Ishikawa (cell line): ENCODE measurements around the gene NECTIN1.

Experiments used
- CEBPB ChIP-seq: IDR thresholded peaks from 2 replicates; pipeline ENCODE4 v1.6.1; 2012
- FOXM1 ChIP-seq: IDR thresholded peaks from 2 replicates; pipeline ENCODE4 v1.6.1; 2012; ENCODE audit warnings: low read depth, borderline replicate concordance
- NFIC ChIP-seq: IDR thresholded peaks from 2 replicates; pipeline ENCODE4 v1.6.1; 2012
- RAD21 ChIP-seq: IDR thresholded peaks from 2 replicates; pipeline ENCODE4 v1.6.1; 2012; ENCODE audit warnings: low read depth
- TAF1 ChIP-seq: IDR thresholded peaks from 2 replicates; pipeline ENCODE4 v1.6.1; 2012; ENCODE audit warnings: low read depth, mild to moderate bottlenecking
- TCF12 ChIP-seq: IDR thresholded peaks from 2 replicates; pipeline ENCODE4 v1.6.1; 2012; ENCODE audit warnings: low read depth
- ZBTB7A ChIP-seq: IDR thresholded peaks from 2 replicates; pipeline ENCODE4 v1.6.1; 2012; ENCODE audit warnings: low read depth
- TF ChIP-seq, protein P1 (sequence below): IDR thresholded peaks from 2 replicates; pipeline ENCODE4 v1.6.1; 2012
- TF ChIP-seq, protein P2 (sequence below): IDR thresholded peaks from 2 replicates; pipeline ENCODE4 v1.6.1; 2012; ENCODE audit warnings: low read depth, mild to moderate bottlenecking

NECTIN1 gene

DNA sequence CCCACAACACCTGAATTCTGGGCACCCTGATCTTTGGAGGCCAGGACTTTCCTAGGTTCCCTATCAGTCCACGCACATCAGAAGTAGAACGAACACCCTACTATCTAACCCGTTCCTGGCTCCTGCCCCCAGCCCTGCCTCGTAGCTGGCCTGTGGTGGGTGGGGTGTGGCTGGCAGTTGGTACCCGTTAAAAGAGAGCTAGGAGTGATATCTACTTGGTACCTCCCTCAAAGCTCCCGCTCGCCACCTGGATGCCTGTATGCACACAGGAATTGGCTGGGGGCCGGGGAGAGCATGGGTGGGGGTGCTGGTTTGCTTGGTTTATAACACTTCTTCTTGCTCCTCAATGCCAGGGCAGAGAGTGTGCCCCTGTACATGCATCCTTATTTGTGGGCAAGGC, 14.0 kb upstream of the NECTIN1 start:
- no peak for TF ChIP-seq CEBPB
- no peak for TF ChIP-seq TAF1
- no peak for TF ChIP-seq TCF12
- TF ChIP-seq, protein P1, sequence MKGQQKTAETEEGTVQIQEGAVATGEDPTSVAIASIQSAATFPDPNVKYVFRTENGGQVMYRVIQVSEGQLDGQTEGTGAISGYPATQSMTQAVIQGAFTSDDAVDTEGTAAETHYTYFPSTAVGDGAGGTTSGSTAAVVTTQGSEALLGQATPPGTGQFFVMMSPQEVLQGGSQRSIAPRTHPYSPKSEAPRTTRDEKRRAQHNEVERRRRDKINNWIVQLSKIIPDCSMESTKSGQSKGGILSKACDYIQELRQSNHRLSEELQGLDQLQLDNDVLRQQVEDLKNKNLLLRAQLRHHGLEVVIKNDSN: no peak
- TF ChIP-seq, protein P2, sequence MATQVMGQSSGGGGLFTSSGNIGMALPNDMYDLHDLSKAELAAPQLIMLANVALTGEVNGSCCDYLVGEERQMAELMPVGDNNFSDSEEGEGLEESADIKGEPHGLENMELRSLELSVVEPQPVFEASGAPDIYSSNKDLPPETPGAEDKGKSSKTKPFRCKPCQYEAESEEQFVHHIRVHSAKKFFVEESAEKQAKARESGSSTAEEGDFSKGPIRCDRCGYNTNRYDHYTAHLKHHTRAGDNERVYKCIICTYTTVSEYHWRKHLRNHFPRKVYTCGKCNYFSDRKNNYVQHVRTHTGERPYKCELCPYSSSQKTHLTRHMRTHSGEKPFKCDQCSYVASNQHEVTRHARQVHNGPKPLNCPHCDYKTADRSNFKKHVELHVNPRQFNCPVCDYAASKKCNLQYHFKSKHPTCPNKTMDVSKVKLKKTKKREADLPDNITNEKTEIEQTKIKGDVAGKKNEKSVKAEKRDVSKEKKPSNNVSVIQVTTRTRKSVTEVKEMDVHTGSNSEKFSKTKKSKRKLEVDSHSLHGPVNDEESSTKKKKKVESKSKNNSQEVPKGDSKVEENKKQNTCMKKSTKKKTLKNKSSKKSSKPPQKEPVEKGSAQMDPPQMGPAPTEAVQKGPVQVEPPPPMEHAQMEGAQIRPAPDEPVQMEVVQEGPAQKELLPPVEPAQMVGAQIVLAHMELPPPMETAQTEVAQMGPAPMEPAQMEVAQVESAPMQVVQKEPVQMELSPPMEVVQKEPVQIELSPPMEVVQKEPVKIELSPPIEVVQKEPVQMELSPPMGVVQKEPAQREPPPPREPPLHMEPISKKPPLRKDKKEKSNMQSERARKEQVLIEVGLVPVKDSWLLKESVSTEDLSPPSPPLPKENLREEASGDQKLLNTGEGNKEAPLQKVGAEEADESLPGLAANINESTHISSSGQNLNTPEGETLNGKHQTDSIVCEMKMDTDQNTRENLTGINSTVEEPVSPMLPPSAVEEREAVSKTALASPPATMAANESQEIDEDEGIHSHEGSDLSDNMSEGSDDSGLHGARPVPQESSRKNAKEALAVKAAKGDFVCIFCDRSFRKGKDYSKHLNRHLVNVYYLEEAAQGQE: no peak

DNA sequence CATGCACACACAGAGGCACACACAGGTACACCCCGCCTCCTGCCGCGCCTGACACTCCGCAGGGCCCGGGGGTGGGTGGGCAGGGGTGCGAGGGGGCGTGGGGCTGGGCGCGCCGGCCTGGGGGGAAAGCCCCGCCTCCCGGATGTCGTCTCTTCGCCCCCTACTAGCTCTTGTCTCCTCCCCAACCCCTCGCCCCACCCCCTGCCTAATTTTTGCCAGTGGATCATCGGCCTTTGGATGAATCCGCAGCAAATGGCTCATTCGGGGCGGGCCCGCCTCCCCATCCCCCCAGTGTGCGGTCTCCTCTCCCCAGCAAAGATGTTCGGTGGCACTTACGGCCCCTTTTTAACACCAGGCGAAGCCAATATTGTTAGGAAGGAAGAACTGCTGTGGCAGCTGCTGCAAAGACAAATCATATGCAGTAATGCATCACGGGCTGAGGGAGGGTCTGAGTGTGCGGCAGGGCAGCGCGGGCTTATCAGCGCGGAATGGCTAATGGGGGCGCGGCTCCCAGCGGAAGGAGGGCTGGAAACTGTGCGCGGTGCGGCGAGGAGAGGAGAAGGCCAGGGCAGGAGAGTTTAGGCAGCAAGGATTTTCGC, 13.4 kb upstream of the NECTIN1 start:
- TF ChIP-seq, protein P2: no peak
- TF ChIP-seq CEBPB (no peak), TAF1 (no peak)
- TF ChIP-seq, protein P1: no peak

DNA sequence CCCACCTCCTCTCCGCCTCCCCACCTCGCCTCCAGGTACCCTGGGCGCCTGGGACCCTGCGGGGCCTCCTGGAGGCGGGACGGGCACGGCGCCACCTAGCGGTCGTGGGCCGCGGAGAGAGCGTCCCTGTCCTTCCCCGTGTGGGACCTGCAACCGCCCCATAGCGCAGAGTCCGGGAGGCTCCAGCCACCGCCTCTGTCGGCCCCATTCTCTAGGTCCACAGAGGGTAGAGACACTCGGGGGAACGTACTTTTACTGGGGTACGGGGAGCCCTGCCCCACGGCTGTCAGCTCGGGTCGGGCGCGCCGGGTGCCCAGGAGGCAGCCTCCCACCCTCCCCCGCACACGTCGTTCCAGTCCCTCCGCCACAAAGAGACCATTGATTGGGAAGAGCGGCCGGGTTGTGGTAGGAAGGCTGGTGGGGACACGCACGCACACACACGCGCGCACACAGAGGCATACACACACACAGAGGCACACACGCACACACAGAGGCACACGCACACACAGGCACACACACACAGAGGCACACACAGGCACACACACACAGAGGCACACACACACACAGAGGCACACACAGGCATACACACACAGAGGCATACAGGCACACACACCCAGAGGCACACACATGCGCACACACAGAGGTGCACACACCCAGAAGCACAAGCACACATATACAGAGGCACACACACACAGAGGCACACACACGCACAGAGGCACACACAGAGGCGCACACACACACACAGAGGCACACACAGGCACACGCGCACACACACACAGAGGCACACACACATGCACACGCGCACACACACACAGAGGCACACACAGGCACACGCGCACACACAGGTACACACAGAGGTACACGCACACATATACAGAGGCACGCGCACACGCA, 12.6 kb upstream of the NECTIN1 start:
- TF ChIP-seq, protein P2: no peak
- peak; percentile 47; the same call in 1 of the 2 replicates for TF ChIP-seq RAD21

DNA sequence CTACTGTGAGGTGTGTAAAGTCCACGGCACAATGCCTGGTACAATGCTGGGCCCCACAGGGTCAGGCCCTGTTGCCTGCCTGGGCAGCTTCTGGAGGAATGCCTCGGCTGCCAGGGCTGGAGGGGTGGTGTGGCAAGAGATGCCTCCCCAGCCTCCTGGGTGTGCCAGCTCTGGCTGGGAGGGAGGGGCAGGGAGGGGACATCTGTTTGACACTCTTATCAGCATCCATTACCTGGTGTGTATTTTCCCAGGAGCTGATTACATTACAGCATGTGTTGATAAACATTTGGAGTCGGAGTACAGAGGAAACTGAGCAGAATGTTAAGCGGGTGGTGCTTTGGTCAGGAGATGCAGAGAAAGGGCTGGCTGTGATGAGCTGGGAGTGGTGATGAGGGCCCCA, 11.0 kb upstream of the NECTIN1 start:
- TF ChIP-seq NFIC: no peak
- TF ChIP-seq FOXM1: no peak
- TF ChIP-seq, protein P1: no peak

DNA sequence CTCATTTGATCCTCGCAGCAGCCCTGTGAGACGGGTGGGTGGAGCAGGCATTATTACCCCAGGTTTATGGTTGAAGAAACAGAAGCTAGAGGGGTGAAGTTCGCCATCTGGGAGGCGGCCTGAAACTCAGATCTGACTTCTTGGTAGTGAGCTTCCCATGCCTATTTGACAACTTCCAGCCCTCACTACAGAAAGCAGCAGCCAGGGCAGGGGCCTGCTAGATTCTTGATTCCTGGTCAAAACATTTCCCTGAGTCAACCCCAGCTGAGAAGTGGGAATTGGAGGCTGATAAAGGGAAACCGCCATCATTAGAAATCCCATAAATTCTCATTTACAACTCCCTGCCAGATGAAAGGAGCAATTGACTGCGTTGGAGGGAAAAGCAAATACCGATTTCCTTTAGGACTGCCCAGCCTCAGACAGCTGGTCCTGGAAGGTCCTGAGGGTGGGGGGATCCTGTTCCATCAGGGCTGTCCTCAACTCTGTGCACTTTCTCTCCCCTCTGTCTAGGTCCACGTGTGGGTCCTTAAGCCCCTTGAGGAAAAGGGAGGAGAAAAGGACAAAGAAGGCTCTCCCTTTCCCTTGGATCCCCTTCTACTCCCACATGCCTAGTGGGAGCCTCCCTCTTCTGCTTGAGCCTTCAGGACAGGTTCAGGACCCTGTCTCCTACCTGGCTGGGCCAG, 10.2 kb upstream of the NECTIN1 start:
- TF ChIP-seq, protein P2: no peak
- no peak for TF ChIP-seq ZBTB7A
